Breast epithelium (tissue), 3 donors: ENCODE measurements around the gene FBXL19.

ENCODE experiments used
- POLR2A ChIP-seq: fragments of 450-650 bp; IDR thresholded peaks from one replicate; pipeline ENCODE4 v1.6.1; 2016; ENCODE audit warnings: antibody characterized with exemption, mild to moderate bottlenecking, moderate library complexity
- POLR2AphosphoS5 ChIP-seq, 3 donors: sonication (generic); formaldehyde crosslinking; IDR thresholded peaks; one replicate each; pipeline ENCODE4 v1.6.1; 2017; ENCODE audit warnings: antibody characterized with exemption in 3 of 3
- TF ChIP-seq, protein P1 (sequence below), 3 donors: fragments of 450-650 bp; IDR thresholded peaks; one replicate each; pipeline ENCODE4 v1.5.1; 2016 to 2017; ENCODE audit warnings: antibody characterized with exemption in 3 of 3, mild to moderate bottlenecking in 3 of 3, moderate library complexity in 3 of 3

DNA sequence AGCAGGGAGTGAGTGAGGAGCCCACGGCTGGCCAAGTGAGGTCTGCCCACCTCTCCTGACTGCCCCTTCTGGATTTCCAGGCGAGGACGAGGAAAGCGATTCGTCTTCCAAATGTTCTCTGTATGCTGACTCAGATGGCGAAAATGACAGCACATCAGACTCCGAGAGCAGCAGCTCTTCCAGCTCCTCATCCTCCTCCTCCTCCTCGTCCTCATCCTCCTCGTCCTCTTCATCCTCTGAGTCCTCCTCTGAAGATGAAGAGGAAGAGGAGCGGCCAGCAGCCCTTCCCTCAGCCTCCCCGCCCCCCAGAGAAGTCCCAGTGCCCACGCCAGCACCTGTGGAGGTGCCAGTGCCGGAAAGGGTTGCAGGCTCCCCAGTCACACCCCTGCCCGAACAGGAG, 47.9 kb downstream of the FBXL19 start:
- TF ChIP-seq, protein P1, sequence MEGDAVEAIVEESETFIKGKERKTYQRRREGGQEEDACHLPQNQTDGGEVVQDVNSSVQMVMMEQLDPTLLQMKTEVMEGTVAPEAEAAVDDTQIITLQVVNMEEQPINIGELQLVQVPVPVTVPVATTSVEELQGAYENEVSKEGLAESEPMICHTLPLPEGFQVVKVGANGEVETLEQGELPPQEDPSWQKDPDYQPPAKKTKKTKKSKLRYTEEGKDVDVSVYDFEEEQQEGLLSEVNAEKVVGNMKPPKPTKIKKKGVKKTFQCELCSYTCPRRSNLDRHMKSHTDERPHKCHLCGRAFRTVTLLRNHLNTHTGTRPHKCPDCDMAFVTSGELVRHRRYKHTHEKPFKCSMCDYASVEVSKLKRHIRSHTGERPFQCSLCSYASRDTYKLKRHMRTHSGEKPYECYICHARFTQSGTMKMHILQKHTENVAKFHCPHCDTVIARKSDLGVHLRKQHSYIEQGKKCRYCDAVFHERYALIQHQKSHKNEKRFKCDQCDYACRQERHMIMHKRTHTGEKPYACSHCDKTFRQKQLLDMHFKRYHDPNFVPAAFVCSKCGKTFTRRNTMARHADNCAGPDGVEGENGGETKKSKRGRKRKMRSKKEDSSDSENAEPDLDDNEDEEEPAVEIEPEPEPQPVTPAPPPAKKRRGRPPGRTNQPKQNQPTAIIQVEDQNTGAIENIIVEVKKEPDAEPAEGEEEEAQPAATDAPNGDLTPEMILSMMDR (IDR thresholded peaks at IDR 0.05) = no peak
- TF ChIP-seq POLR2AphosphoS5 (IDR thresholded peaks at IDR 0.05) (no peak), POLR2A (no peak)
